Neural cell (in vitro differentiated cells): ENCODE results near the gene SPOCK3. TPM values are rescaled to one million over a fixed set of nuclear protein-coding genes. Genes with fewer than 3 reads are reported as not detected.

Experiments
- H2AFZ ChIP-seq: fragments of 200-600, 300-800 bp; sonication (generic), shearing (Covaris generic); 2 replicates; pipeline ENCODE4 v1.6.0; 2014; ENCODE audit warnings: low read depth, mild to moderate bottlenecking, antibody characterized with exemption, low read length, moderate library complexity
- H3F3A ChIP-seq: fragments of 200-600 bp; shearing (Covaris generic); 2 replicates; pipeline ENCODE4 v1.6.1; 2016; ENCODE audit warnings: mild to moderate bottlenecking, moderate library complexity, mixed read lengths, antibody characterized with exemption, low read length; ENCODE audit not compliant: insufficient read depth, poor library complexity, severe bottlenecking
- H3K27ac ChIP-seq: fragments of 200-600, 300-800 bp; sonication (generic), shearing (Covaris generic); 2 replicates; pipeline ENCODE4 v1.5.1; 2014; ENCODE audit warnings: mild to moderate bottlenecking, low read length, moderate library complexity
- H3K27me3 ChIP-seq: fragments of 300-800, 200-600 bp; sonication (generic), shearing (Covaris generic); 2 replicates; pipeline ENCODE4 v1.6.0; 2014; ENCODE audit warnings: mild to moderate bottlenecking, low read depth, low read length, moderate library complexity; ENCODE audit not compliant: insufficient read depth
- H3K36me3 ChIP-seq: fragments of 300-800, 200-600 bp; sonication (generic), shearing (Covaris generic); 2 replicates; pipeline ENCODE4 v1.5.1; 2014; ENCODE audit warnings: mild to moderate bottlenecking, antibody characterized with exemption, low read length, moderate library complexity; ENCODE audit not compliant: insufficient read depth
- H3K4me2 ChIP-seq: fragments of 300-800, 200-600 bp; sonication (generic), shearing (Covaris generic); 2 replicates; pipeline ENCODE4 v1.6.0; 2014; ENCODE audit warnings: mild to moderate bottlenecking, low read length
- H3K4me3 ChIP-seq: fragments of 300-800, 200-600 bp; sonication (generic), shearing (Covaris generic); 2 replicates; pipeline ENCODE4 v1.5.1; 2014; ENCODE audit warnings: mild to moderate bottlenecking, low read length, moderate library complexity
- H3K79me2 ChIP-seq: fragments of 200-600 bp; shearing (Covaris generic); replicated peaks from 2 replicates; pipeline ENCODE4 v1.6.0; 2014; ENCODE audit warnings: mild to moderate bottlenecking, low read length, moderate library complexity; ENCODE audit not compliant: insufficient read depth
- H3K9ac ChIP-seq: fragments of 300-800, 200-600 bp; sonication (generic), shearing (Covaris generic); 2 replicates; pipeline ENCODE4 v1.6.1; 2016; ENCODE audit warnings: mild to moderate bottlenecking, low read length, mixed read lengths
- H3K9me2 ChIP-seq: fragments of 200-600 bp; shearing (Covaris generic); 2 replicates; pipeline ENCODE4 v1.6.1; 2016; ENCODE audit warnings: mild to moderate bottlenecking, low read length, mixed read lengths; ENCODE audit not compliant: insufficient read depth
- H3K9me3 ChIP-seq: fragments of 200-600, 300-800 bp; sonication (generic), shearing (Covaris generic); 2 replicates; pipeline ENCODE4 v1.6.1; 2016; ENCODE audit warnings: mild to moderate bottlenecking, mixed run types, low read length, moderate library complexity, mixed read lengths
- H4K20me1 ChIP-seq: fragments of 200-600 bp; shearing (Covaris generic); 2 replicates; pipeline ENCODE4 v1.6.1; 2016; ENCODE audit warnings: mild to moderate bottlenecking, mixed run types; ENCODE audit not compliant: insufficient read depth
- EP300 ChIP-seq: fragments of 450-650 bp; conservative IDR thresholded peaks from 2 replicates; pipeline ENCODE4 v1.6.1; 2014; ENCODE audit warnings: antibody characterized with exemption, mild to moderate bottlenecking, moderate library complexity; ENCODE audit not compliant: poor library complexity, severe bottlenecking
- EZH2 ChIP-seq: fragments of 200-600, 300-800 bp; shearing (Covaris generic), sonication (generic); IDR thresholded peaks from 2 replicates; pipeline ENCODE4 v1.6.1; 2014; ENCODE audit warnings: antibody characterized with exemption, low read length, borderline replicate concordance, mild to moderate bottlenecking; ENCODE audit not compliant: insufficient read depth, poor library complexity, severe bottlenecking
- MXI1 ChIP-seq: fragments of 450-650 bp; conservative IDR thresholded peaks from 2 replicates; pipeline ENCODE4 v1.6.1; 2014; ENCODE audit warnings: antibody characterized with exemption, mild to moderate bottlenecking; ENCODE audit not compliant: poor library complexity, severe bottlenecking
- POLR2AphosphoS5 ChIP-seq: IDR thresholded peaks from 2 replicates; pipeline ENCODE4 v1.6.1; 2012
- RAD21 ChIP-seq: fragments of 450-650 bp; conservative IDR thresholded peaks from 2 replicates; pipeline ENCODE4 v1.6.1; 2014; ENCODE audit warnings: antibody characterized with exemption, mild to moderate bottlenecking, moderate library complexity
- SMC3 ChIP-seq: fragments of 450-650 bp; conservative IDR thresholded peaks from 2 replicates; pipeline ENCODE4 v1.6.1; 2014; ENCODE audit warnings: antibody characterized with exemption, mild to moderate bottlenecking, moderate library complexity; ENCODE audit not compliant: poor library complexity
- TAF1 ChIP-seq: IDR thresholded peaks from 2 replicates; pipeline ENCODE4 v1.6.1; 2012; ENCODE audit warnings: low read depth
- polyA plus RNA-seq: library from polyadenylated mRNA; depleted of rRNA; stranded (reverse); fragments of >200 nt; gene quantifications from 2 replicates; pipeline ENCODE4 v1.2.3, GENCODE V29; 2014
- TF ChIP-seq, protein P1 (sequence below): fragments of 450-650 bp; IDR thresholded peaks from 2 replicates; pipeline ENCODE4 v1.5.1; 2014; ENCODE audit warnings: antibody characterized with exemption, mild to moderate bottlenecking, moderate library complexity; ENCODE audit not compliant: poor library complexity, severe bottlenecking
- TF ChIP-seq, protein P2 (sequence below): IDR thresholded peaks from 2 replicates; pipeline ENCODE4 v1.6.1; 2012; ENCODE audit warnings: borderline replicate concordance

Gene SPOCK3
- polyA plus RNA-seq, 1 donor from 2014 or later = 7.9 TPM

DNA sequence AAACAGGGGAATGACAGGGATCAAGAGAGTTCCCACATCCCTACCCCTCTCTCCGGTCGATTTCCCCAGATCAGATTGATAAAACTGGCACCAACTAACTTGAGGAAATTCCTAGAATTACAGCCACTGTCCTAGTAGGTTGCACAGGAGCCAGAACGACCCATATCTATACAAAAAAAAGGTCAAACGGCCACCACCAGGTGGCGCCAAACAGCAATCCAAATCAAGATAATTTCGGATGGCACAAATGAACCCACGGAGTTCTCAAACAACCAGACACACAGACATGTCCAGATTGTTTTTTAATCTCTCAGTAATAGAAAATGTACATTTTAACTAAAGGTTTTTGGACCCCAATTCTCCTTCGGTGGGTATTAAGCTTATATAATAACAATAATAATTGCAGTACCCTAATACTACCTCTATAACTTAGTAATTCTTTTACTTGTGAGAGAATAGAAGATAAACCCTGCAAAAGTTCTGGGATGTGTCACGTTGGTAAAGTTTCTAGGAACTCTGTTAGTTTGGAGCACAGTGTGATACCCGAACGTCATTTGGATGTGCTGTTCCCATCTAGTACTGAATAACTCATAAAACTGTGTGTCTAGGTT lies 212.6 kb downstream of the SPOCK3 start:
- Histone ChIP-seq H4K20me1 (no peaks in the 10 kb centered on the region), H2AFZ (no peak overlapping the region), H3K36me3 (no peaks in the 10 kb centered on the region), H3K9ac (no peak overlapping the region), H3K27ac (no peak overlapping the region), H3K9me2 (no peaks in the 10 kb centered on the region), H3K79me2 (no peaks in the 10 kb centered on the region), H3K4me2 (no peak overlapping the region), H3K9me3 (no peaks in the 10 kb centered on the region), H3K4me3 (no peak overlapping the region), H3K27me3 (no peaks in the 10 kb centered on the region), H3F3A (no peaks in the 10 kb centered on the region)
- TF ChIP-seq SMC3 (peak; percentile 91), MXI1 (no peak), RAD21 (peak; percentile 85)
- TF ChIP-seq, protein P1, sequence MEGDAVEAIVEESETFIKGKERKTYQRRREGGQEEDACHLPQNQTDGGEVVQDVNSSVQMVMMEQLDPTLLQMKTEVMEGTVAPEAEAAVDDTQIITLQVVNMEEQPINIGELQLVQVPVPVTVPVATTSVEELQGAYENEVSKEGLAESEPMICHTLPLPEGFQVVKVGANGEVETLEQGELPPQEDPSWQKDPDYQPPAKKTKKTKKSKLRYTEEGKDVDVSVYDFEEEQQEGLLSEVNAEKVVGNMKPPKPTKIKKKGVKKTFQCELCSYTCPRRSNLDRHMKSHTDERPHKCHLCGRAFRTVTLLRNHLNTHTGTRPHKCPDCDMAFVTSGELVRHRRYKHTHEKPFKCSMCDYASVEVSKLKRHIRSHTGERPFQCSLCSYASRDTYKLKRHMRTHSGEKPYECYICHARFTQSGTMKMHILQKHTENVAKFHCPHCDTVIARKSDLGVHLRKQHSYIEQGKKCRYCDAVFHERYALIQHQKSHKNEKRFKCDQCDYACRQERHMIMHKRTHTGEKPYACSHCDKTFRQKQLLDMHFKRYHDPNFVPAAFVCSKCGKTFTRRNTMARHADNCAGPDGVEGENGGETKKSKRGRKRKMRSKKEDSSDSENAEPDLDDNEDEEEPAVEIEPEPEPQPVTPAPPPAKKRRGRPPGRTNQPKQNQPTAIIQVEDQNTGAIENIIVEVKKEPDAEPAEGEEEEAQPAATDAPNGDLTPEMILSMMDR = peak; percentile 82

DNA sequence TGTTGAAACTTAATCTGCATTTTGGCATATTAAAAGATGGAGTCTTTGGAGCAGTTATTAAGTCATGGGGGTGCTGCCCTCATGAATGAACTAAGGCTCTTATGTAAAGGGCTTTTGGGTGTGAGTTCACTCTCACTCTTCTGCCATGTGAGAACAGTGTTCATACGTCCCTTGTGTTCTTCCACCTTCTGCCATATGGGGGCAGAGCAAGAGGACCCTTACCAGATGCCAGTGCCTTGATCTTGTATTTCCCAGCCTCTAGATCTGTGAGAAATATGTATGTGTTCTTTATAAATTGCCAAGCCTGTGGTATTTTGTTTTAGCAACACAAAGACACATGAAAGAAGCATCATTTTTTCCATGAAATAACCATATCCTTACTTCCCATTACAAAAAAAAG lies 213.9 kb downstream of the SPOCK3 start:
- Histone ChIP-seq H3K9me3 (no peaks in the 10 kb centered on the region), H3F3A (no peaks in the 10 kb centered on the region), H3K36me3 (no peaks in the 10 kb centered on the region), H3K9ac (no peak overlapping the region), H3K4me2 (no peak overlapping the region), H4K20me1 (no peaks in the 10 kb centered on the region), H3K9me2 (no peaks in the 10 kb centered on the region), H3K27ac (no peak overlapping the region), H3K27me3 (no peaks in the 10 kb centered on the region), H2AFZ (no peak overlapping the region), H3K4me3 (no peak overlapping the region), H3K79me2 (no peaks in the 10 kb centered on the region)
- no peak for TF ChIP-seq MXI1
- TF ChIP-seq, protein P1 = peak; percentile 9

DNA sequence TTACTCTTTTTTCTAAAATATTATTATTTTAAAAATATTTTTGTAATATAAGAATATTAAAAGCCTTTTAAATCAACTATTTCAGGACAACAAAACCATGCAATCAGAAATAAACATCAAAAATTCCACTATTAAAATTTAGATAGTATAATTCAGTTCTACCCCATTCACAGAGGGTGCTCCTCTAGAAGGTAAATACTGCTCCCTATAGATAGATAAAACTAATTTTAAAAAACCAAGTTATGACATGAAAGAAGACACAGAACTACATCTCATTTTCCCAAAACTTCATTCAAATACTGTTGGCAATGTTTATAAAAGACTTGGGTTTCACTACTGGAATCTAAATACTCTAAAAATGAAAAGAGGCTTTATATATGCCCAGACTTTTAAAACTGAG lies 219.3 kb downstream of the SPOCK3 start:
- Histone ChIP-seq H3K4me2 (no peak overlapping the region), H3K9me2 (no peaks in the 10 kb centered on the region), H3K9me3 (no peaks in the 10 kb centered on the region), H3K4me3 (no peak overlapping the region), H4K20me1 (no peaks in the 10 kb centered on the region), H3K79me2 (no peaks in the 10 kb centered on the region), H2AFZ (no peak overlapping the region), H3K27ac (no peak overlapping the region), H3K36me3 (no peaks in the 10 kb centered on the region), H3K9ac (no peak overlapping the region), H3F3A (no peaks in the 10 kb centered on the region), H3K27me3 (no peaks in the 10 kb centered on the region)
- TF ChIP-seq, protein P1 = no peak
- no peak for TF ChIP-seq TAF1
- TF ChIP-seq RAD21 = no peak
- TF ChIP-seq POLR2AphosphoS5 = no peak
- TF ChIP-seq, protein P2, sequence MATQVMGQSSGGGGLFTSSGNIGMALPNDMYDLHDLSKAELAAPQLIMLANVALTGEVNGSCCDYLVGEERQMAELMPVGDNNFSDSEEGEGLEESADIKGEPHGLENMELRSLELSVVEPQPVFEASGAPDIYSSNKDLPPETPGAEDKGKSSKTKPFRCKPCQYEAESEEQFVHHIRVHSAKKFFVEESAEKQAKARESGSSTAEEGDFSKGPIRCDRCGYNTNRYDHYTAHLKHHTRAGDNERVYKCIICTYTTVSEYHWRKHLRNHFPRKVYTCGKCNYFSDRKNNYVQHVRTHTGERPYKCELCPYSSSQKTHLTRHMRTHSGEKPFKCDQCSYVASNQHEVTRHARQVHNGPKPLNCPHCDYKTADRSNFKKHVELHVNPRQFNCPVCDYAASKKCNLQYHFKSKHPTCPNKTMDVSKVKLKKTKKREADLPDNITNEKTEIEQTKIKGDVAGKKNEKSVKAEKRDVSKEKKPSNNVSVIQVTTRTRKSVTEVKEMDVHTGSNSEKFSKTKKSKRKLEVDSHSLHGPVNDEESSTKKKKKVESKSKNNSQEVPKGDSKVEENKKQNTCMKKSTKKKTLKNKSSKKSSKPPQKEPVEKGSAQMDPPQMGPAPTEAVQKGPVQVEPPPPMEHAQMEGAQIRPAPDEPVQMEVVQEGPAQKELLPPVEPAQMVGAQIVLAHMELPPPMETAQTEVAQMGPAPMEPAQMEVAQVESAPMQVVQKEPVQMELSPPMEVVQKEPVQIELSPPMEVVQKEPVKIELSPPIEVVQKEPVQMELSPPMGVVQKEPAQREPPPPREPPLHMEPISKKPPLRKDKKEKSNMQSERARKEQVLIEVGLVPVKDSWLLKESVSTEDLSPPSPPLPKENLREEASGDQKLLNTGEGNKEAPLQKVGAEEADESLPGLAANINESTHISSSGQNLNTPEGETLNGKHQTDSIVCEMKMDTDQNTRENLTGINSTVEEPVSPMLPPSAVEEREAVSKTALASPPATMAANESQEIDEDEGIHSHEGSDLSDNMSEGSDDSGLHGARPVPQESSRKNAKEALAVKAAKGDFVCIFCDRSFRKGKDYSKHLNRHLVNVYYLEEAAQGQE = no peak
- no peak for TF ChIP-seq EZH2
- TF ChIP-seq EP300 = no peak
- TF ChIP-seq SMC3 = no peak
- no peak for TF ChIP-seq MXI1
